Omental fat pad (tissue), 4 donors: ENCODE data around the gene SEC24C. TPM values are rescaled to one million over a fixed set of nuclear protein-coding genes. Genes with fewer than 3 reads are reported as not detected.

ENCODE experiments used
- ATAC-seq: fragments of 150-250 bp; one replicate; pipeline ENCODE4 v1.9.1; 2016; ENCODE audit warnings: mild to moderate bottlenecking, moderate library complexity; ENCODE audit not compliant: low FRiP score
- DNase-seq: peaks from one replicate; pipeline ENCODE4 v3.0.0-alpha.2; 2019; ENCODE audit warnings: low spot score
- total RNA-seq, 4 donors: library from RNA; depleted of rRNA; stranded (reverse); fragments of >200 nt; gene quantifications; one replicate each; pipeline ENCODE4 v1.1.0, GENCODE V29; 2016
- TF ChIP-seq, protein P1 (sequence below), 3 donors: fragments of 450-650 bp; IDR thresholded peaks; one replicate each; pipeline ENCODE4 v1.5.1; 2016 to 2017; ENCODE audit warnings: antibody characterized with exemption in 3 of 3, mild to moderate bottlenecking in 3 of 3, moderate library complexity in 2 of 3

The SEC24C gene
- total RNA-seq, 4 donors from 2014 or later, result 45.1 to 53.7 (median 47.5) TPM

DNA sequence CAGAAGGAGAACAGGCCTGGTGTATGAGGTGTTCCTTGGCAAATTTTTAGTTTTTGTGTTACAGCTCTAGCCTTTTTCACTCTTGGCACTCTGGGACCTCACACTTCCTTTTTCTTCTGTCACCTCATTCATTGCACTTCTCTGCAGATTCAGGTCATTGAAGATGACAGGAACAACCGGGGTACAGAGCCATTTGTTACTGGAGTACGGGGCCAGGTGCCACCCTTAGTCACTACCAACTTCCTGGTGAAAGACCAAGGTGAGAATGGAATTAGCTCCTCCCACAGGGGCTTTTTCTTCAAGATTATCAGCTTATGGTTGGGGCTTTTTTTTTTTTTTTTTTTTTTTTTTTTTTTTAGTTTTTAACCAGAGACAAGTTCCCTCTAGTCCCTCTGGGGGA, 19.2 kb downstream of the SEC24C start:
- TF ChIP-seq, protein P1, sequence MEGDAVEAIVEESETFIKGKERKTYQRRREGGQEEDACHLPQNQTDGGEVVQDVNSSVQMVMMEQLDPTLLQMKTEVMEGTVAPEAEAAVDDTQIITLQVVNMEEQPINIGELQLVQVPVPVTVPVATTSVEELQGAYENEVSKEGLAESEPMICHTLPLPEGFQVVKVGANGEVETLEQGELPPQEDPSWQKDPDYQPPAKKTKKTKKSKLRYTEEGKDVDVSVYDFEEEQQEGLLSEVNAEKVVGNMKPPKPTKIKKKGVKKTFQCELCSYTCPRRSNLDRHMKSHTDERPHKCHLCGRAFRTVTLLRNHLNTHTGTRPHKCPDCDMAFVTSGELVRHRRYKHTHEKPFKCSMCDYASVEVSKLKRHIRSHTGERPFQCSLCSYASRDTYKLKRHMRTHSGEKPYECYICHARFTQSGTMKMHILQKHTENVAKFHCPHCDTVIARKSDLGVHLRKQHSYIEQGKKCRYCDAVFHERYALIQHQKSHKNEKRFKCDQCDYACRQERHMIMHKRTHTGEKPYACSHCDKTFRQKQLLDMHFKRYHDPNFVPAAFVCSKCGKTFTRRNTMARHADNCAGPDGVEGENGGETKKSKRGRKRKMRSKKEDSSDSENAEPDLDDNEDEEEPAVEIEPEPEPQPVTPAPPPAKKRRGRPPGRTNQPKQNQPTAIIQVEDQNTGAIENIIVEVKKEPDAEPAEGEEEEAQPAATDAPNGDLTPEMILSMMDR (IDR thresholded peaks at IDR 0.05), result no peak
- DNase-seq, result no peak
- ATAC-seq, result no peak

DNA sequence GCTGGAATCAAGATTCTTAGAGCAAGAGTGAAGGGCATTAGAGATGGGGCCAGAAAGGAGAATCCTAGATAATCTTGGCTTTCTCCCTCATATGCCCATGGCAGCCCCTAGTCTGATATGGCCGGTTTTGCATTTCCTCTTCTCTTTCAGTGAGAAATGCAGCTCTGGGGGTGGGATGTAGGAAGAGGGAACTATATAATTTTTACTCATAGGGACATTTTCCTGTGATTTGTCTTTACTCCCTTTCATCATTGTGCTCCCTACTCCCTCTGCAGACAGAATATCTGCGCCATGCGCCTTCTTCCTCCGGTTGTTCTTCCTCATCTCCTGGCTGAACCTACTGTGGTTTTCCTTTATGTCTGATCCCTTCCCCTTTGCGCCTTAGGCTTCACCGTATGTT, 20.9 kb downstream of the SEC24C start:
- DNase-seq (no peak), ATAC-seq (no peak)
- TF ChIP-seq, protein P1 (IDR thresholded peaks at IDR 0.05), result no peak

DNA sequence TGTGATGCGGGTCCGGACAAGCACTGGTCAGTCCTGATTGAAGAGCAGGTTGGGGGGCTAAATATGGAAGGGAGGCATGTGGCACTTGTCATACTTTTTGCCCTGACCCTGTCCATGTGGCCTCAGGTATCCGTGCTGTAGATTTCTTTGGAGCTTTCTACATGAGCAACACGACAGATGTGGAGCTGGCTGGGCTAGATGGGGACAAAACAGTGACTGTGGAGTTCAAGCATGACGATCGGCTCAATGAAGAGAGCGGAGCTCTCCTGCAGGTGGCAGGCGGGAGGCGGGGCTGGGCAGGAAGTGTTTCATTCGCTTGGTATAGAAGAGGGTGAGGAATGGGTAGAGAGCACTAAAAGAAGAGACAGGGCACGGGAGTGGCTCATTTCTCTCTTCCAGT, 24.7 kb downstream of the SEC24C start:
- DNase-seq, result no peak

DNA sequence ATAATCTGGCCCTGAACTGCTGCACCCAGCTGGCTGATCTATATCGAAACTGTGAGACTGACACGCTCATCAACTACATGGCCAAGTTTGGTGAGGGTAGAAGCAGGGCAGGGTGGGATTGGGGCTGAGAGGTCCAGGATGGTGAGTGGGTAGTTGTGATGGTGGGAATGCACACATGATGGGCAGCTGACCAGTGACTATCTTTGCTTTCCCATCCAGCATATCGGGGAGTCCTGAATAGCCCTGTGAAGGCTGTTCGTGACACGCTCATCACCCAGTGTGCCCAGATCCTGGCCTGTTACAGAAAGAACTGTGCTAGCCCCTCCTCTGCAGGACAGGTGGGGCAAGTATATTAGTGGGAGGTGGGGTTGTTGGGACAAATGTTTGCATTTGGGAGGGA, 25.2 kb downstream of the SEC24C start:
- no peak for DNase-seq
- ATAC-seq, result no peak
- TF ChIP-seq, protein P1 (IDR thresholded peaks at IDR 0.05), result no peak

More for the DNA sequence above, 24.7 kb downstream of the SEC24C start:
- no peak for ATAC-seq
- TF ChIP-seq, protein P1 (IDR thresholded peaks at IDR 0.05), result no peak

DNA sequence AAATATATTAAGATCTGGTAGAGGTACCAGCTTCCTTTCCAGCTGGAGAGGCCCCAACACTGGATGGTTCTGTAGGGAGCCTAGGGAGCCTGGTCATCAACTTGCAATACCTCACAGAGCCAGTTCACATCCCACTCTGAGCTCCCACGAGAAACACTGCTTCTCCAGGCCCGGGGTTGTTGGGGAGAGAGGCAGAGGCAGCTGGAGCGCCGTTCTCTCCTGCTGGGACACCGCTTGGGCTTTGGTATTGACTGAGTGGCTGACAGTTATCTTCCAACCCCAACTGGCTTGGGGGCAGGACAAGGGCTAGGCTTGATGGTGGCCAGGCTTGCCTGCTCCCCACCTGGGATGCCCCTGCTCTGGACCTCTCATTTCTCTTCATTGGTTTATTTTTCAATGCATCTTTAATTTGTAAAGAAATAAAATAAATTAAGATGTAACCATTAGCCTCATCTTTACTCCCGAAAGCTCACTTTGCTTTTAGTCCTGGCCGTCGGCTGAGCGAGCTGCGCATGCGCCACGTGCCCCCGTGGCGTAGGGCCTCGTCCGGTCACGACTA, 27.6 kb downstream of the SEC24C start:
- ATAC-seq (peak; percentile 80), DNase-seq (peak; percentile 76)
- TF ChIP-seq, protein P1 (IDR thresholded peaks at IDR 0.05), result no peak

DNA sequence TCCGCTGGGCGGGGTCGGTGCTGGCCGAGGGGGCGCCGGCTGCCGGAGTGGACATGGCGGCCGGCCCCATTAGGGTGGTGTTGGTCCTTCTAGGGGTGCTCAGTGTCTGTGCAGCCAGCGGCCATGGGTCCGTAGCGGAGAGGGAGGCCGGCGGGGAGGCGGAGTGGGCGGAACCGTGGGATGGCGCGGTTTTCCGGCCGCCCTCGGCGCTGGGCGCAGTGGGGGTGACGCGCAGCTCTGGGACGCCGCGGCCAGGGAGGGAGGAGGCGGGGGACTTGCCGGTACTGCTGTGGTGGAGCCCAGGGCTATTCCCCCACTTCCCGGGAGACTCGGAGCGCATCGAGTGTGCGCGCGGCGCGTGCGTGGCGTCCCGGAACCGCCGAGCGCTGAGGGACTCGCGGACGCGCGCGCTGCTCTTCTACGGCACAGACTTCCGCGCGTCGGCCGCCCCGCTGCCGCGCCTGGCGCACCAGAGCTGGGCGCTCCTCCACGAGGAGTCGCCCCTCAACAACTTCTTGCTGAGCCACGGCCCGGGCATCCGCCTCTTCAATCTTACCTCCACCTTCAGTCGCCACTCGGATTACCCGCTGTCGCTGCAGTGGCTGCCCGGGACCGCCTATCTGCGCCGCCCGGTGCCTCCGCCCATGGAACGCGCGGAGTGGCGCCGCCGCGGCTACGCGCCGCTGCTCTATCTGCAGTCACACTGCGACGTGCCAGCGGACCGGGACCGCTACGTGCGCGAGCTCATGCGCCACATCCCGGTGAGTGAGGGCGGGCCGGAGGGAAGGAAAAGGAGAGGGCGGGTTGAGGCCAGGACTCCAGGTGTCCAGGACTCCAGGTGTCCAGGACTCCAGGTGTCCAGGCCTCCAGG, 28.3 kb downstream of the SEC24C start:
- ATAC-seq, result peak; percentile 70
- DNase-seq, result peak; percentile 38
- TF ChIP-seq, protein P1 (IDR thresholded peaks at IDR 0.05), result no peak
